Activated effector memory CD4-positive, alpha-beta T cell treated with anti-CD3 and anti-CD28 coated beads, Interleukin-2, amount 50 U/mL, for 16 hours (primary cell): ENCODE data around the gene SMIM10L1.

Source experiments
- DNase-seq: peaks from one replicate; pipeline ENCODE4 v3.0.0-alpha.2; 2020

The SMIM10L1 gene

GRCh38 chr12:11171145-11171968 lies at the start of gene SMIM10L1:
TSS of gene SMIM10L1 (plus strand) at chr12:11171194. CDS start at chr12:11171357, 163 bp downstream.
- DNase-seq, result peak; percentile 94

GRCh38 chr12:11130382-11130781 lies 40.6 kb upstream of the SMIM10L1 start:
- no peak for DNase-seq

- DNase-seq, result no peak
Observed at GRCh38 chr12:11130999-11131398, 40.0 kb upstream of the SMIM10L1 start.

- DNase-seq, result no peak
Observed at GRCh38 chr12:11133162-11133561, 37.8 kb upstream of the SMIM10L1 start.

DNA sequence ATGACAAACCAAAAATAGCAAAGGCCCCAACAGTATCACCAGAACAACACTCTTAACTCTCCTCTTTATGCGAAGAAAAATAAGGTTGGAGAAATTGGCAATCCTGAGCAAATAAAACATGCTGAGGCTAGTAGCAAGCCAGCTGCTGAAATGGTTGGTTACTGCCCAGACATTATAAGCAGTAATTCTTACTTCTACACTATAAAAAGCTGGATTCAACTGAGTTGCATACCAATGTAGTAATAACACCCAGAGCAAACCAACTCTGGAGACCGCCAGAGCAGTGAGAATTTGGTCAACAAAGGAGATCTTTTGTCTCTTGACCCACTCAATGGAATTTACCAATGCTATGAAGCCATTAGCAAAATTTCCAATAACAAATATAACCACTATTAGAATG lies 37.2 kb upstream of the SMIM10L1 start:
- no peak for DNase-seq

GRCh38 chr12:11134305-11134704 lies 36.7 kb upstream of the SMIM10L1 start, which contains the start of gene TAS2R30:
TSS of gene TAS2R30 (minus strand) at chr12:11134644. CDS start at chr12:11134244, 400 bp downstream.
- DNase-seq, result no peak

- DNase-seq, result no peak
Observed at GRCh38 chr12:11136075-11136474, 34.9 kb upstream of the SMIM10L1 start.

GRCh38 chr12:11143352-11143751 lies 27.6 kb upstream of the SMIM10L1 start:
- DNase-seq, result no peak

DNA sequence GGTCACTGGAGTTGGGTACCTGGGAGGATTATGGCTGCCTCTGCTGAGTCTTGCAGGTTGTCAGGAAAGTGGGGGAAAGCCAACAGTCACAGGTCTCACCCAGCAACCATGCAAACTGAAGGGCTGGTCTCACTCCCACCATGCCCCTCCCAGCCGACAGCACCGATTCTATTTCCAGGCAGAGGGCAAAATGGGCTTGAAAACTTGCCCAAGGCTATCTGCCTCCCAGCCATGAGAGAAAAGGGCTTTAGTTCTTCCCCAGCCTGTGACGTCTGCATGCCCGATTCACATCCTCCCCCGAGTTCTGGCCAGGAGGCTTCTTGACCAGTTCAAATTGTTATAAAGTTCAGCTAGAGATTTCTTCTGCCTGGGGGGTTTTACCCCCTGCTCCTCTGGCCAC lies 26.7 kb upstream of the SMIM10L1 start:
- no peak for DNase-seq

DNA sequence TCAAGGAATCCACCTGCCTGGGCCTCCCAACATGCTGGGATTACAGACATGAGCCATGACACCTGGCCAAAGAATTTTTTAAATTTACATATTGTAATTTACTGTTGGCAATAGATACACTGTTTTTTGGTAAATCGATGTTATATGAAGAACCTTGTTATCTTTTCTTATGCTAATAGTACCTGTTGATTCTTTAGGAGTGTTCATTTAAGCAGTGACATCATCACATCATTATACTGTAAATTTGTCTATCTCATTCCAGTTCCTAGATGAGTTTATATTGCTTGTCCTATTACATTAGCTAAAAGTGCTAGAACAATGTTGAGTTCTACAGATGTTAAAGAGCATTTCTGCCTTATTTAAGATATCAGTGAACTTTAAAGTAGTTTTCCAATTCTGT lies 23.6 kb upstream of the SMIM10L1 start:
- DNase-seq, result no peak

- no peak for DNase-seq
Observed at GRCh38 chr12:11150832-11151231, 20.2 kb upstream of the SMIM10L1 start.

DNA sequence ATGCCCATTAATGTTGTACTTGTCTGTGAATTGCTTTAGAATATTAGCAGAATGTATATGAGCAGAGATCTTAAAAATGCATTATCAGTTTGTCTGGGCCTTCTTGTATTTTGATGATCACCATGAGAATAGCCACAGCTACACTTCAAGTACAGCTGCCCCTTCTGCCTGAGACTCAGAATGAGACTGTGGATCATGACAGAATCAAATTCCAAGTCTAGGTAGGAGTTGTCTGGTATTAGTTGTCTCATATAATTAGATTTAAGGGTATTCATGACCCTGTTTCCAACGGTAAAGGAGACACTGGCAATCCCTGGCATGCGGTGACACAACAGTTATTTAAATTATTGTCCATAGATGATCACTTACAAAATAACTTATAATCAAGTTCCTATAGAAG lies 18.3 kb upstream of the SMIM10L1 start:
- DNase-seq, result no peak

DNA sequence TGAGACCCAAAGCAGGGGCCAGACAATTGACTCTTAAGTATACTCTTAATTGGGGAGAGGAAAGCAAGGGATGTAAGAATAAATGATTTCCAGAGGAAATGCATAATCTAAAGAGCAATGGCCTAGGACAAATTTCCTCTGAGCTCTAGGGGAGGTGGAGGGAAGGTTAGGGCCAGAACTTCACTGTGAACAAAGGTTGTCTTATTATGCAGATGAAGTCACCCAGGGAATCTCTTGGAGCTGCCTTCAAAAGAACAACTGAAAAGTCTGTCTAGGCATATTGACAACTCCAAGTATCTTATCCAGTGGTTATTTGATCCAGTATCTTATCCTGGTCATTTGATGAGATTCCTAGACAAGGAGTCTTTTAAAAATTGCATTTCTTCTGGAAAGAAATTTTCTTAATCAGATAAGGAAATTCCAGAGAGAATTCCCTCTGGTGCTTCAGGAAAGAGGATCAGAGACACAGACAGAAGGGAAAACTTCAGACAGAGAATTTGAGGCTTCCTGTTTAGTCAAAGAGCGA lies 16.5 kb upstream of the SMIM10L1 start:
- no peak for DNase-seq

DNA sequence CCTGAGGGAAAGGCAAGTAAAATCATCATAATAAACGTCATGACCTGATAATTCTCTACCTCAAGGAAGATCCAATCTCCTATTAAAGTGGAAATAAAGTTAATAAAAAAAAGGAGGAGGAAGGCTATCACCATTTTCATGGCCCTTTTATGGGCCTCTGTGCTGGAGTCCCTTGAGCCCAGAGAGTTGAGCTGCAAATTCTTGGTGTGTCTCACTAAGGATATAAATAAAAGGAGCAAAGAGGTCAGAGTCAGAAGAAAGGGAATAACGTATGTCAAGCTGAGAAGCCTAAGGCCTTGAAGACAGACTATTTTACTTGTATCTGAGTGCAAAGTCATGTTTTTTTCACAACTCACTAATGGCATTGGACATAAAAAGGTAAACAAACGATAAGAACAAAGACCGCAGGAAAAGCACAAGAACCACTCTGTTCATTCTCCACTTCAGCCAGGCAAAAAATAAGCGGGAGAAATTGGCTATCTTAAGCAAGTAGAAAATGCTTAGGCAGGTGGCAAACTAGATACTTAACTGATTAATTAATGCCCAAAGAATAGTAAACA lies 12.0 kb upstream of the SMIM10L1 start:
- no peak for DNase-seq

DNA sequence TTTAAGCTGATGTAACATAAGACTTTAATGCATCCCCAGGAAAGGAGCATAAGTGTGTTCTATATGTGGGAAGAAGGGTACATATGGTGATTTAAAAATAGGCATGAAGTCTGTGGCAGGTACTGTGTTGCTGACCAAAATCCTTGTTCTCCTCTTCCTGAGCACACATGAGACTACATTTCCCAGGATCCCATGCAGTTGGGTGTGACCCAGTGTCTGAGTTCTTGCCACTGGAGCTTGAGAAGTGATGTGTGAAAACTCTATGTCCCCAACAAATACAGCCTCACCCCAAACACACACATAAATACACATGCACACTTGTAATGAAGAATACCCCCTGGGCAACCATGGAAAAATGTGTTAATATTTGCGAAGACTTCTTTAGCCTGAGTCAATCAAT lies 8.5 kb upstream of the SMIM10L1 start:
- DNase-seq, result no peak

- DNase-seq, result no peak
Observed at GRCh38 chr12:11164384-11164783, 6.6 kb upstream of the SMIM10L1 start.

GRCh38 chr12:11166300-11166699 lies 4.7 kb upstream of the SMIM10L1 start:
- no peak for DNase-seq

- no peak for DNase-seq
Observed at GRCh38 chr12:11170810-11171144, 217 bp upstream of the SMIM10L1 start.

DNA sequence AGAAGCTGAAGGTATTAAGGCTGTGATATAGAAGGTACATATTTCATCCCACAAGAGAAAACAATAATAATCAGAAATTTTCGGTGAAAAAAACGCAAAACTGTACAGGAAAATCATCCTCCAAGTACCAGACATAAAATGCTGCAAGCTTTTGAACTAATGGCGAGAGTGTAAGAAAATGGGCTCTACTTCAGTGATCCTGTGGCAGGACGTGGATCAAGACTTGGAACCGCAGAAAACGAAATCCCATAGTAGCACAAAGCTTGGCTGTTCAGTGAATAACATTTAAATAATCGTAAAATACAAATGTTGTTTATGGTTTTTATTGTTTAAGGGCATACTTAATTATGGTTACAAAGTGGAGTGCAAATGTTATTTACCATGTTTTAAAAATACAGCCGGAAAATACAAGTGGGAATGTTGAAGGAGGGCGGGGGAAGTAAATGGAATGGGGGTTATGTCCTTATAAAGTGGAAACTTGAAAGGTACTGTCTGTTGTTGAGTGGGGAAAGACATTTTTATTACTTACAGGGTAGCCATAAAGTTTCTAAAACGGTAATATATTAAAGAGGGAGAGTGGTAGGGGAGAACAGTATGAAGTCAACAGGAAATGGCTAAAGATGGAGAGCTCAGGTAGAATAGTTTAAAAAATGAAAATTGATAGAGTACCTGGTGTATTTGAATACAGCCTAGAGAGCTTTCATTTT lies 1.1 kb downstream of the SMIM10L1 start:
- DNase-seq, result no peak

DNA sequence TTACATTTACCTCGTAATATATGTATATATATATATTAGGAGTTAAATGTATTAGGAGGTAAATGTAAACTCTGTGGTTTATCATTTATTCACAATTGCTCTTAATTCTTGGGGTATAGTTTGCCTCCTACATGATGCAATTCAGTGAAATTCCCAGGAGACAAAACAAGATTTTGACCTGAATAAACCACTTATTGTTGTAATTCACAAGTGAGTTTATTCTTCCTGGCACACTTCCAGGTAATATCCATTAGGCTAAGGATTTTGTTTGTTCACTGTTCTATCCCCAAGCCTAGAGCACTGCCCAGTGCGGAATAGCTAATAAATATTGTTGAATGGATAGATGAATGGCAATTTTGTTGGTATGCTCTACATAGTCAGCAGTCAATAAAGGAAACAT lies 3.0 kb downstream of the SMIM10L1 start:
- no peak for DNase-seq

- no peak for DNase-seq
Observed at GRCh38 chr12:11178250-11178649, 7.3 kb downstream of the SMIM10L1 start.

DNA sequence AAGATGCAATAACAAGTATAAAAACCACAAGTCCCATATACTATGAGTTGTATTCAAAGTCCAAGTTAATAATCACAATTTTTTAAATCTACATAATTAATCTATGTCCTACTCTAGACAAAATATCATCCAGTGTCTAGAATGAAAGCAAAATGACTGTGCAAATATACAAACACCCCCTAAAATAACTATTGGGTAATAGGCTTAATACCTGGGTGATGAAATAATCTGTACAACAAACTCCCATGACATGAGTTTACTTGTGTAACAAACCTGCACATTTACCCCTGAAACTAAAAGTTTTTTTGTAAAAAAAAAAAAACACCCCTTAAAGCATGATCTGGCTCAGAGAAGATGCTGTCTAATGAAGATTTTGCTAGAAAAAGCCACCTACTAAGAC lies 11.5 kb downstream of the SMIM10L1 start:
- DNase-seq, result no peak

DNA sequence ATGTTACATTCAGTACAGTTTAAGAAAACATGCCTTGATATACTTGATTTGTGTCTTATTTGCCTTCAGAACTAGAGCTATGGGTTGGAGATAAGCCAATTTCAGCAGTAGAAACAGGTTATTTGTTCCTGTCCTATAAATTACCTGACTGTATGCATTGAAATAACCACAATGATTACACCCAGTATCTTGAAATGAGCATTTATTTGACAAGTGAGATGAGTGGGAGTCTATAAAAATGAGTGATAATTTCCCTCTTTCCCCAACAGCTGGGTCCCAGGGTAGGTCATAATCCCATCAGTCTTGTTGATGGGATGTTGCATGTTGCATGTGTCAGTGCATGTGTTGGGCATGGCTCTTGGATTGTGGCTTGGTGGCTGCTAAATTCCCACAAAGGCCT lies 12.0 kb downstream of the SMIM10L1 start:
- DNase-seq, result no peak

DNA sequence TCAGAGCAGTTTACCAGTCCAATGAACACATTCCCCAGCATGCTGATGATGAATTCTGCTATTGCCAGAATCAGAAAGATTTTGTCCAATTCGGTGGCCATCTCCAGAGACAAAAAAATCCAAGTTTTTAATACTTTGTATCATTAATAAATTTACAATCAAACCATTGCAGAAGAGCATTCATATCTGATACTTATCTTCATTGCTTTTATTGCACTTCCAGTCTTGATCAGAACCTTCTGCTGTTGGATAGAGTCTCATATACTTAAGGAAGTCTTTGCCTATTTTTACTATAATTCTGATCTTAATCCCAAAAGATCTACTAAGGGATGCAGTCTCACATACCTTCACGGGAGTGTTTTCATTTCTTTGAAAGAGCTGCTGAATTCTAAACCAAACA lies 15.8 kb downstream of the SMIM10L1 start, which contains the start of gene TAS2R42:
TAS2R42 (minus strand) TSS at position 101 of the 400 bp plus-strand sequence; CDS start at position 101, 0 bp downstream.
- DNase-seq, result no peak
